SU-DHL-6 (cell line): ENCODE results near the gene ANKH.

Experiments used
- EZH2phosphoT487 ChIP-seq: fragments of 200-600 bp; sonication (generic), shearing (Covaris generic); conservative IDR thresholded peaks from 2 replicates; pipeline ENCODE4 v1.6.1; 2018; ENCODE audit warnings: mild to moderate bottlenecking, antibody characterized with exemption, low read length, moderate library complexity, mixed read lengths
- TF ChIP-seq, protein P1 (sequence below): fragments of 200-600 bp; sonication (generic); IDR thresholded peaks from one replicate; pipeline ENCODE4 v1.5.1; 2017; ENCODE audit warnings: antibody characterized with exemption, mild to moderate bottlenecking, low read length, moderate library complexity; ENCODE audit not compliant: insufficient read depth, poor library complexity, severe bottlenecking

DNA sequence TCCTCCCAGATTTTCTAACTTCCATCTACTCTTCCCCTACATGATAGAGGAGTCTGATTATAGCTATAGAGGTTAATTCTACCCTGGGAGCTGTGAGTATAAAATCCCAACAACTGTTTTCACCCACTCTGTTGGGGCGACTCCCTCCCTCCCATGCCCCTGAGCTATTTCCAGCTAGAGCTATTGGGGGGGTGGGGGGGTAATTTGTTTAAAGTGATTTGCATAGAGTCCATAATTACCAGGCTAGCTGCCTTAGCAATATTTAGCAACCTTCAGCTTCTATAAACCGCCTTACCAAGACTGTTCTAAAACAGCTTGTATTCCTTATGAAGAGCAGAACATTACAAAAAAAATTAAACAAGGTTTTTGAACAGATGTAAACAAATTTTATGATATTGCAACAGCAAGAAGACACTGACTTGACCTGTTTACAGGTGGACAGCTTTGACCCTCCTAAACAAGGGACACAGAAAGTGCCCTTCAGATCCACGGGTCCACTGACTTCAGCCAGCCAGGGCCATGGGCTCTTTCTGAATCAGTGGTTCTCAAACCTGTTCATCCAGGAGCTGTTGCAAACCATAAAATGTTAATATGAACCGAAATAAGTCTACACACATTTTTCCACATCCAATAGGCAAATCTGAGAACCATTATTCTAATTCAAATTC lies 108.9 kb downstream of the ANKH start:
- TF ChIP-seq, protein P1, sequence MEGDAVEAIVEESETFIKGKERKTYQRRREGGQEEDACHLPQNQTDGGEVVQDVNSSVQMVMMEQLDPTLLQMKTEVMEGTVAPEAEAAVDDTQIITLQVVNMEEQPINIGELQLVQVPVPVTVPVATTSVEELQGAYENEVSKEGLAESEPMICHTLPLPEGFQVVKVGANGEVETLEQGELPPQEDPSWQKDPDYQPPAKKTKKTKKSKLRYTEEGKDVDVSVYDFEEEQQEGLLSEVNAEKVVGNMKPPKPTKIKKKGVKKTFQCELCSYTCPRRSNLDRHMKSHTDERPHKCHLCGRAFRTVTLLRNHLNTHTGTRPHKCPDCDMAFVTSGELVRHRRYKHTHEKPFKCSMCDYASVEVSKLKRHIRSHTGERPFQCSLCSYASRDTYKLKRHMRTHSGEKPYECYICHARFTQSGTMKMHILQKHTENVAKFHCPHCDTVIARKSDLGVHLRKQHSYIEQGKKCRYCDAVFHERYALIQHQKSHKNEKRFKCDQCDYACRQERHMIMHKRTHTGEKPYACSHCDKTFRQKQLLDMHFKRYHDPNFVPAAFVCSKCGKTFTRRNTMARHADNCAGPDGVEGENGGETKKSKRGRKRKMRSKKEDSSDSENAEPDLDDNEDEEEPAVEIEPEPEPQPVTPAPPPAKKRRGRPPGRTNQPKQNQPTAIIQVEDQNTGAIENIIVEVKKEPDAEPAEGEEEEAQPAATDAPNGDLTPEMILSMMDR: no peak
- no peak for TF ChIP-seq EZH2phosphoT487
